Type B pancreatic cell (in vitro differentiated cells): ENCODE results near the gene KLHDC4. TPM values are rescaled to one million over a fixed set of nuclear protein-coding genes. Genes with fewer than 3 reads are reported as not detected.

ENCODE experiments used
- DNase-seq: peaks from one replicate; pipeline ENCODE4 v3.0.0; 2021; ENCODE audit warnings: mixed read lengths; ENCODE audit not compliant: unreplicated experiment; ENCODE audit errors: extremely low spot score
- H3K27ac Mint-ChIP-seq: 2 replicates; pipeline ENCODE4 v1.8.0; 2021; ENCODE audit warnings: mild to moderate bottlenecking, mixed read lengths
- H3K27me3 Mint-ChIP-seq: 2 replicates; pipeline ENCODE4 v1.8.0; 2021; ENCODE audit warnings: mixed read lengths
- H3K36me3 Mint-ChIP-seq: 2 replicates; pipeline ENCODE4 v1.8.0; 2021; ENCODE audit warnings: mixed read lengths
- H3K4me1 Mint-ChIP-seq: one replicate; pipeline ENCODE4 v1.8.0; 2021; ENCODE audit warnings: mixed read lengths; ENCODE audit not compliant: unreplicated experiment
- H3K4me3 Mint-ChIP-seq: 2 replicates; pipeline ENCODE4 v1.8.0; 2021; ENCODE audit warnings: mild to moderate bottlenecking, mixed read lengths
- H3K9me3 Mint-ChIP-seq: 2 replicates; pipeline ENCODE4 v1.8.0; 2021; ENCODE audit warnings: mixed read lengths
- total RNA-seq: library from RNA; stranded (reverse); gene quantifications from 2 replicates; pipeline ENCODE4 v1.2.1, GENCODE V29; 2021; ENCODE audit warnings: low replicate concordance
- TF ChIP-seq, protein P1 (sequence below): fragments of 200-600 bp; sonication (generic); conservative IDR thresholded peaks from 2 replicates; pipeline ENCODE4 v1.5.0; 2021; ENCODE audit warnings: antibody characterized with exemption, mild to moderate bottlenecking

Gene KLHDC4
- total RNA-seq, 1 donor from 2014 or later, result 43.4 TPM

DNA sequence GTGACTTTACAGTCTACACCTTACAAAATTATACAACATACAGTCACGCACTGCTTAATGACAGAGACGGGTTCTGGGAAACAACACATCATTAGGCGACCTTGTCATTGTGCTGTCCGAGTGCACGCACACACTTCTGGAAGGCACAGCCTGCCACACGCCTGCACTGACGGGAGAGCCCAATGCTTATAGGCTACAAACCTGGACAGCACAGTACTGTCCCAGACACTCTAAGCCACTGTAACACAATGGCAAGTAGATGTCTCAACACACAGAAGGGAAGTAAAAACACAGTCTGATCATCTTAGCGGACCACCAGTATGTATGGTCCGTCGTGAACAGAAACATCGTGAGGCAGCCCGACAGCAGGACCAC, 29.8 kb downstream of the KLHDC4 start:
- TF ChIP-seq, protein P1, sequence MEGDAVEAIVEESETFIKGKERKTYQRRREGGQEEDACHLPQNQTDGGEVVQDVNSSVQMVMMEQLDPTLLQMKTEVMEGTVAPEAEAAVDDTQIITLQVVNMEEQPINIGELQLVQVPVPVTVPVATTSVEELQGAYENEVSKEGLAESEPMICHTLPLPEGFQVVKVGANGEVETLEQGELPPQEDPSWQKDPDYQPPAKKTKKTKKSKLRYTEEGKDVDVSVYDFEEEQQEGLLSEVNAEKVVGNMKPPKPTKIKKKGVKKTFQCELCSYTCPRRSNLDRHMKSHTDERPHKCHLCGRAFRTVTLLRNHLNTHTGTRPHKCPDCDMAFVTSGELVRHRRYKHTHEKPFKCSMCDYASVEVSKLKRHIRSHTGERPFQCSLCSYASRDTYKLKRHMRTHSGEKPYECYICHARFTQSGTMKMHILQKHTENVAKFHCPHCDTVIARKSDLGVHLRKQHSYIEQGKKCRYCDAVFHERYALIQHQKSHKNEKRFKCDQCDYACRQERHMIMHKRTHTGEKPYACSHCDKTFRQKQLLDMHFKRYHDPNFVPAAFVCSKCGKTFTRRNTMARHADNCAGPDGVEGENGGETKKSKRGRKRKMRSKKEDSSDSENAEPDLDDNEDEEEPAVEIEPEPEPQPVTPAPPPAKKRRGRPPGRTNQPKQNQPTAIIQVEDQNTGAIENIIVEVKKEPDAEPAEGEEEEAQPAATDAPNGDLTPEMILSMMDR, result no peak
- no peak overlapping the region for H3K4me3 Mint-ChIP-seq
- peaks cover 4% of the 10 kb centered on the region for H3K4me1 Mint-ChIP-seq
- no peaks in the 10 kb centered on the region for H3K9me3 Mint-ChIP-seq
- H3K27me3 Mint-ChIP-seq, result no peaks in the 10 kb centered on the region
- H3K27ac Mint-ChIP-seq, result no peak overlapping the region
- peaks cover 8% of the 10 kb centered on the region for H3K36me3 Mint-ChIP-seq
- no peak for DNase-seq

GRCh38 chr16:87735270-87736007, 30.3 kb downstream of the KLHDC4 start:
- no peak overlapping the region for H3K4me3 Mint-ChIP-seq
- TF ChIP-seq, protein P1, result no peak
- no peaks in the 10 kb centered on the region for H3K9me3 Mint-ChIP-seq
- peaks cover 7% of the 10 kb centered on the region for H3K36me3 Mint-ChIP-seq
- no peak for DNase-seq
- H3K27me3 Mint-ChIP-seq, result no peaks in the 10 kb centered on the region
- H3K27ac Mint-ChIP-seq, result no peak overlapping the region
- H3K4me1 Mint-ChIP-seq, result peaks cover 4% of the 10 kb centered on the region

DNA sequence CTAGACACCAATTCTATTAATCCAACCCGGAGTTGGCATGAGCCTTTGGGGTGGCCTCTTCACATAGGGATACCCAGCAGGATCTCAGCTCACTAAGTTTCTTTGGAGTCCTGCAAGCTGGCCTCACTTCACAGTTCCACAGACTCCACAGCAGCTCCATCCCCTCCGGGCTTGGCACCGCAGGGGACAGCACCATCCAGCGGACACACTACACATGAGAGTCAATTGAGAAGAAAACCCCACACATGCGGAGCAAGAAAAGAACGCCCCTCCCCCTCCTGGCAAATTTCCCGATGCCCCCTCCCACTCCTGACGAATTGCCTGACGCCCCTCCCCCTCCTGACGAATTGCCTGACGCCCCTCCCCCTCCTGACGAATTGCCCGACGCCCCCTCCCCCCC, 31.1 kb downstream of the KLHDC4 start:
- no peak for DNase-seq

DNA sequence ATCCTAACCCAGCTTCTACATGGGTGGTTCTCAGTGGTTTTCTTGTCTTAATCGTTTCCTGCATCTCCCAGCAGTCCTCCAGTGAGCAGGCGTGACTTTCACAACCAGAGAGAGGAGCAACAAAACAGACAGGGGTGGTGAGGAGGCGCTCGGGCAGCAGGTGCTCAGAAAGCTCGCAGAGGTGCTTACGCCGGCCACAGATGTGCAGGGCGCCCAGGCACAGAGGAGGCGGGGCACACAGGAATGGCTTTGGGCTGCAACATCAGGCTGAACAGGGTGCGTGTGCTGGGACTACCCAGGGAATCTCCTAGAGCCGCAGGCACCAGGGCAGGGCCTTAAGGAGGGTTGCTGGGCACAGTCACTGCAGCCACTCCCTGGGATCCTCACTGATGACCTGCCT, 32.6 kb downstream of the KLHDC4 start:
- no peak for DNase-seq
- Mint-ChIP-seq H3K4me1 (peaks cover 4% of the 10 kb centered on the region), H3K4me3 (no peak overlapping the region), H3K27ac (peak overlapping the region; percentile 58), H3K36me3 (peaks cover 8% of the 10 kb centered on the region), H3K27me3 (no peaks in the 10 kb centered on the region), H3K9me3 (no peaks in the 10 kb centered on the region)
- TF ChIP-seq, protein P1, result no peak

More for the DNA sequence above, 31.1 kb downstream of the KLHDC4 start:
- H3K9me3 Mint-ChIP-seq, result no peaks in the 10 kb centered on the region
- H3K36me3 Mint-ChIP-seq, result peaks cover 8% of the 10 kb centered on the region
- peak overlapping the region; percentile 20 for H3K27ac Mint-ChIP-seq
- TF ChIP-seq, protein P1, result no peak
- peaks cover 4% of the 10 kb centered on the region for H3K4me1 Mint-ChIP-seq
- no peak overlapping the region for H3K4me3 Mint-ChIP-seq
- H3K27me3 Mint-ChIP-seq, result no peaks in the 10 kb centered on the region

DNA sequence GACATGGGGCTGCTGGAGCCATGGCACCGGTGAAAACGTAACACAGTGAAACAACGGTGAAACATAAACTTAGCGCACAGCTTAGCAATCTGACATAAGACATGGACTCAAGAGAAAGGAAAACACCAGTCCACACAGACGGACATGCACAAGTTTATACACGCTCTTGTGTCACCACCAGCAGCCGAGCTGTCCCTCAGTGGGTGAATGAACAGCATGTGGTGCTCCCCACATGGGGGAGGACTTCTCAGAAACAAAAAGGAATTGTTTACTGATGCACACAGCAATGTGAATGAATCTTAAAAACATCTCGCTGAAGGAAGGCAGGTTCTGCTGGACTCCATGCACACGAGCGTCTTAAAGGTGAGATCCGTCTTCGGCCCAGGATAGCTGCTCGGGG, 34.2 kb downstream of the KLHDC4 start:
- DNase-seq, result no peak
- peaks cover 14% of the 10 kb centered on the region for H3K36me3 Mint-ChIP-seq
- H3K4me1 Mint-ChIP-seq, result peaks cover 9% of the 10 kb centered on the region
- no peak overlapping the region for H3K4me3 Mint-ChIP-seq
- no peaks in the 10 kb centered on the region for H3K9me3 Mint-ChIP-seq
- H3K27me3 Mint-ChIP-seq, result no peaks in the 10 kb centered on the region
- TF ChIP-seq, protein P1, result no peak
- H3K27ac Mint-ChIP-seq, result no peak overlapping the region
